ENCODE measurements around the gene MTREX.

DNA sequence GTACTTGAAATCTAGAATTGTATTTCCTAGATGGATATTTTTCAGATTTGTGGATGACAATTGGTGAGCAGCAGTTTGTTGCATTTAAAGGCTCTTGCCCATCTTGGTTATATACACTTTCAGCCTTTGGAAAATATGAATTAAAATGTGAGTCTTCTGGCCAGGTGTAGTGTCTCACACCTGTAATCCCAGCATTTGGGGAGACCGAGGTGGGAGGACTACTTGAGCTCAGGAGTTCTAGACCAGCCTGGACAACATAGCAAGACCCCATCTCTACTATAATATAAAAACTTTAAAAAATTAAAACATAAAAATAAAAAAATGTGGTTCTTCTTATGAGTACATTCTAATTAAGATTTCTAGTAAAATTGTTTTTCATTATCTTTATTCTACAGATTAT, 102.0 kb downstream of the MTREX start:
- TF ChIP-seq CTCF (IDR thresholded peaks at IDR 0.05), result no peak
- no peak for TF ChIP-seq POLR2AphosphoS5 (IDR thresholded peaks at IDR 0.05)
